ENCODE measurements around the gene CDS1.

DNA sequence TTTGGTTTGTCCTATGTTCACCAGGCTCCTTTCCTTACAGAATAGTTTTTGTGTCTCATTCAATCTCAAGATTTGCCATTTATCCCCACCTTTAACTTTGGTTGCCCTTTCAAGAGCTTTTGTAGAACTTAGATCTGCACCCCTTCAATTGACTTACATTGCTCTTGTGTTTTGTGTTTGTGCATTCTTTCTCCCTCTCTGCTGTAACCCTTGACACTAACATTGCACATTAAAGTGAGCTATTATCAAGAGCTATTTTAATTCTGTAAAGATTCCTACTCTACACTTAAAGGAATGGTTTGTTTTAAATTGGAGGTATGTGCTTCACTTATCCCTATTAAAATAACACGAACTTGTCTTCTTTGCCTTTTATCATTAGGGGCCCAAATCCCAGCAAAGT is 65.3 kb downstream of the CDS1 start:
- TF ChIP-seq POLR2A (IDR thresholded peaks at IDR 0.05): no peak
- TF ChIP-seq, protein P1, sequence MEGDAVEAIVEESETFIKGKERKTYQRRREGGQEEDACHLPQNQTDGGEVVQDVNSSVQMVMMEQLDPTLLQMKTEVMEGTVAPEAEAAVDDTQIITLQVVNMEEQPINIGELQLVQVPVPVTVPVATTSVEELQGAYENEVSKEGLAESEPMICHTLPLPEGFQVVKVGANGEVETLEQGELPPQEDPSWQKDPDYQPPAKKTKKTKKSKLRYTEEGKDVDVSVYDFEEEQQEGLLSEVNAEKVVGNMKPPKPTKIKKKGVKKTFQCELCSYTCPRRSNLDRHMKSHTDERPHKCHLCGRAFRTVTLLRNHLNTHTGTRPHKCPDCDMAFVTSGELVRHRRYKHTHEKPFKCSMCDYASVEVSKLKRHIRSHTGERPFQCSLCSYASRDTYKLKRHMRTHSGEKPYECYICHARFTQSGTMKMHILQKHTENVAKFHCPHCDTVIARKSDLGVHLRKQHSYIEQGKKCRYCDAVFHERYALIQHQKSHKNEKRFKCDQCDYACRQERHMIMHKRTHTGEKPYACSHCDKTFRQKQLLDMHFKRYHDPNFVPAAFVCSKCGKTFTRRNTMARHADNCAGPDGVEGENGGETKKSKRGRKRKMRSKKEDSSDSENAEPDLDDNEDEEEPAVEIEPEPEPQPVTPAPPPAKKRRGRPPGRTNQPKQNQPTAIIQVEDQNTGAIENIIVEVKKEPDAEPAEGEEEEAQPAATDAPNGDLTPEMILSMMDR (IDR thresholded peaks at IDR 0.05): no peak

All from uterus (tissue), 2 donors.